GM19025 (cell line): ENCODE data around the gene UNC79.

ENCODE experiments used
- ATAC-seq: cut with Tn5 transposase; IDR thresholded peaks from one replicate; pipeline ENCODE4 v1.9.1; 2021; ENCODE audit warnings: mild to moderate bottlenecking, low read depth, moderate library complexity; ENCODE audit not compliant: unreplicated experiment

UNC79 gene

GRCh38 chr14:93720076-93720815, 289.5 kb downstream of the UNC79 start:
- no peak for ATAC-seq

- ATAC-seq: no peak
Measured at GRCh38 chr14:93720981-93721483, 290.3 kb downstream of the UNC79 start.

- no peak for ATAC-seq
Measured at GRCh38 chr14:93723001-93723400, 292.3 kb downstream of the UNC79 start.

DNA sequence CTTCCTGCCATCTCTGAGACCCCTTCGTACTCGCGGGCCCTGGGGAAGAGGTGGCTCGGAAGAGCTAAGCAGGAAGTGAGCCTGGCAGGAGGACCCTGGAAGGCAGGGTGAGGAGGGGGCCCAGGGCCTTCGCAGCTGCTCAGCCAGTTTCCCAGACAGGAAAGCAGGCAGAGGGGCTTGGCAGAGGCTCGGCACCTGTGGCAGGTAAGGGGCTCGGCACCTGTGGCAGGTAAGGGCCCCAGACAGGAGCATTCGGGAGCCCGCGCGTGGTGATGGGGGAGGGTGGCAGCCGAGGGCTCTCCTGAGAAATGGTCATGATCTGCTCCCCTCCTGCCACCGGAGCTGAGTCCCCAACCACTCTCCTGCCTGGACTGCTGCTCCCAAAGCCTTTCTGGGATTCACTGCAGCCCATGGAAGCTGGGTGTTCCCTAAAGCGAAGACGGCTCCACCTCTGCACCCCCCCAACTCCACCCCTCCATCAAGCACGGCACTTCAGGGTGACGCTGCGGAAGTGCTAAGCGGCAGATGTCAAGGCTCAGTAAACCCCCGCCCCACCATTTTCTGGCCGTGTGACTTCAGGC, 294.4 kb downstream of the UNC79 start:
- no peak for ATAC-seq

GRCh38 chr14:93725993-93726392, 295.3 kb downstream of the UNC79 start:
- no peak for ATAC-seq

GRCh38 chr14:93727039-93727740, 296.5 kb downstream of the UNC79 start:
- no peak for ATAC-seq

- ATAC-seq: no peak
Measured at GRCh38 chr14:93727917-93728650, 297.3 kb downstream of the UNC79 start.

DNA sequence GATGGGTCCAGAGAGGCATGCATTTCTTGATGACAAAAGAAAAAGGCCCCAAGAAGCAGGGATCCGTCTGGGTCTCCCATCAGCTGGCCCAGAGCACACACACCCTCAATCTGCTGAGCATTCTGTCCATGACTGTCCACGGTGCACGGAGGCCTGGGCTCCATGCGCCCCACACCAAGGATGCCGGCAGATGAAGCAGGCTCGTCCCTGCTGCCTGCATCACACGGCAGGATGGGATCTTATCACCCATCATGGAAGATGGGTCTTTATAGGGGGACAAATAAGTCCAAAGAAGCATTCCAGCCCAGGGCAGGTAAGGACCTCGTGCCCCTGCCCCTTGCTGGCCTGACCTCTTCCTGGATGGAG, 297.9 kb downstream of the UNC79 start:
- no peak for ATAC-seq

DNA sequence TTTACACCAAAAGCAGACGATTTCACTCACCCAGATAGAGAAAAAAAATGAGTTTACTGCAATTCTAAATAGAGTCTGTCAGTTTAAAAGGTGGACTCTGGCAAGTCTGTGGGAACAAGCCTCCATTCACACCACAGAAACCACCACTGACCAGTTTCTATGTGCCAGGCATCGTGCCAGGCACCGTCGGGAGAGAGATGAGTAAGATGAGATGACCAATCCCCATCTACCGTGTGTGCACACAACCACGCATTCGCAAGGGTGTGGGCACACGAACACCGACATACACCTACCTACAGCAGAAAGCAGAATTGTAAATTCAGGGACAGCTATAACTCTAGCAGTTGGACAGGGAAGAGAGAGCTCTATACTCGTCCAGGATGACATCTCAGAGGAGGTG, 299.3 kb downstream of the UNC79 start:
- no peak for ATAC-seq

- ATAC-seq: no peak
Measured at GRCh38 chr14:93731753-93732152, 301.0 kb downstream of the UNC79 start.

GRCh38 chr14:93732524-93732923, 301.8 kb downstream of the UNC79 start:
- ATAC-seq: no peak

DNA sequence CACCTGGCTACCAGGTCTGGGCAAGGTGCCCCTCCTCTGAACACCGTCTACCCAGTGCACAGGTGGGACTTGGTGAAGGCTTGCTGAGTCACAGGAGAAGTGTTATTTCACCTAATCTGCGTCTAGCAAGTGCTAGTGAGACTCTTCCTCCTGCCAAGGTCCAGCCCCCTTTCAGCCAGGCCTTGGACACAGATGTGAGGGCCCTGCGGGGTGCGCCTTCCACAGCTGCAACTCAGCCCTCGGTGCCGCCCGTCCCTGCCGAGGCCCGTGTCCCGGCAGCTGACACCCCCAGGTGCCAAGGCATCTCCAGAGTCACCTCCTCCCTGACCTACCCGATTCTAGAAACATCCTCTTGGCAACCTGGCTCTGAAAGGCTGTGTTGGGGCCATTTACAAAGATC, 302.5 kb downstream of the UNC79 start:
- no peak for ATAC-seq

DNA sequence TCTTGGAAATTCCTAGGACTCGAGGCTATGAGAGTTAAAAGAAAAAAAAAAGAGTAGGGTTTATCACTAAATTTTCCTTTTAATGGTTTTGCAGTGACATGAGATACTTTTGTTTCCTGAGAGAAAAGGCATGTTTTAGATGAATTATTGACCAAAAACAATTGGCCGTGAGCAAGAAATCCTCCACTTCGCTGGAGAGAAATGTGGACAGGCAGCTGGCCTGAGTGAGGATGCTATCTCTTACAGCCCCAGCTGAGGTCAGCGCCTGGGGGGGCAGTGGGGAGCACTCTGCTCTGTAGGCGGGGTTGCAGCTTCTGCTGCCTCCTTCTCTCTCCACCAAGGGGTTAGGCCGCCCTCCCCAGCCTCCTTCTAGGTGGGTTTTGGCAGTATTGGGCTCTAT, 302.9 kb downstream of the UNC79 start:
- ATAC-seq: no peak

- ATAC-seq: no peak
Measured at GRCh38 chr14:93734086-93734822, 303.5 kb downstream of the UNC79 start.

DNA sequence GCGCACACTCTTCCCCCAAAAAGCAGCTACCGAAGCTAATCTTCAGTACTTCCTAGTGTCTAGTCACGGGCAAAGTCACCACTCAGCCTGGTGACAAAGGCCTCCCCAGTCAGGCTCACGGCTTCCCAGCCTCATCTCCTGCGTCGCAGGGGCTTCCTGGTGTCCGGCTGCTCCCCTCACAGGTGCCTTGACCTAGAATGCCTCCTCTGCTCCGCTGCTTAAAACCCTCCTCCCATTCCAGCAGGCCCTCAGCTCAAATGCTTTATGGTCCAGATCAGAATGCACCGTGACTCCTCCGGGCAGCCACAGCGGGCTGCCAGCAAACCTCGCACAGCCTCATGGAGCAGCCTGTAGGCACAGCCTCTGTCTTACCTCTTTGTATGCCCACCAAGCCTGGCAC, 304.5 kb downstream of the UNC79 start:
- no peak for ATAC-seq

DNA sequence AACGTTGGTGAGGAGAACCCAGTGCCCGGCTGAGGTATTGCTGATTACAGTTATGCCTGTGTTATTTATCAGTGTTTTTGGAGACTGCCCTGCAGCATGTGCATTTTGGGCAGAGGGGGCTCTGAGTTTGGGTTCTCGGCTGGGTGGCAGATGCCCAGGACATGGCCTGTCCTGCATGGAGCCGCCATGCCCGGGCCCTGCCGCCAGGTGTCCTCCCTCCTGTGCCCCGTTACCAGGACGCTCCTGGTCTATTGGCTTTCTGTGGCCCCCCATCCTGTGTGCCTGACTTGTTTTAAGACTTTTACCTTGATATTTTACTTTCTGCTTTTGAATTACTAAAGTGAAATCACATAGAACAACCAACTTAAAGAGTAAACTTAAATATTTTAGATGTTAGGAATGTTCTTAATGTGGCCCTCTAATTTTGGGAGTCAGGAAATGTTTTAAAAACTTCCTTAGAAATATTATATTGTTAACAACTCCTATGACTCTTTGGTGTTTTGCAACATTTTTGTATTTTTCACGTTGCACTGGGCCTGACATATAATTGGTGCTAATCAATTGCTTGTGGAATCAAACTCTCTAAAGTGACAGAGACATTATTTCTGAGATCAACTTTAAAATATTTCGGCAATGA, 305.8 kb downstream of the UNC79 start:
- no peak for ATAC-seq

GRCh38 chr14:93737634-93738033, 306.9 kb downstream of the UNC79 start:
- ATAC-seq: no peak

DNA sequence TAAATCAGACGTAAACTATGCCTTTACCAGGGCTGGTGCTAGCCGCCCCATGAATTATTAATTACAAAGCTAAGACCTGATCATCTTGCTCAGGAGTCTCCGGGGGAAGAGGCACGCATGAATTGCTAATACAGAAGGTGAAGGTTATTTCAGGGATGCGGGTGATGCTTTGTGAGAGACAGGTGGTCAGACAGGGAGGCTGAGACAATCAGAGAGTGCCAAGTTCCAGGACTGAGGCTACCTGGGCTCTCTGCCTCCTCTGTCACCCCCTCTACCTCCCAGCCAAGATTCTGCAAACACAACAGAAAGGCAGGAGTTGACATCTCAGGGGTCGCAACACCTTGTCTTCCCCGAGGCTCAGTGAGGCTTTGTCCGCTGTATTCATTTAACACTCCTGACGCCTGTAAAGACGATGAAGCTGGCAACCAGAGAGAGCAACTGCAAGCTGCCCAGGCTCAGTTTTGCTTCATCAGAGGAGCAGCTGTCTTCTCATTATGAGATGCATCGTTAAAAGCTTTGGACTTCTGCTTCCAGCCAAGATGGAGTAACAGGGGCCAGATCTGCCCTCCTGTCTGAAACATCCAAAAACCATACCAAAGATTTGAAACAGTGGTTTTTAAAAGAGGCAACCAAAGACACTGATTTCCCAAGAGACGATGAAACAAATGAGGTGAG, 311.0 kb downstream of the UNC79 start:
- ATAC-seq: no peak

DNA sequence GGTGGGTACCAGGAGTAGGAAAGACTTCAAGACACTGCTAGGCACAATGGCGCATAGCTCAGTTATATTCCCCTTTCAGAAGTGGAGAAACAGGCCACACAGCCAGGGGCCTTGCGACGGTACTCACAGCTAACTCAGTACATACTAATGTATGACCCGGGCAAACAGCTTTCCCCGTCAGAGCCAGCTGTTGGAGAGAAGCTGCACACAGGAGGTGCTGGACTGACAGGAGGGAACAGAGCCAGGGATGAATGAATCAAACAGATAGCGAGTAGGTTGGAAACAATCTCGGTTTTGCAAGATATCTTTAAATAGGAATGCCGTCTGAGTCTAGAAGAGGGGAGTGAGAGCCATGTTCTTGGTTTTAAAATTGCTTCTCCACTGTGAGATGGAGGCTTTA, 312.0 kb downstream of the UNC79 start:
- no peak for ATAC-seq
